EH (cell line): ENCODE results near the gene KRTAP10-11.
"Not testable (repeated sequence)": the region's sequence is repeated elsewhere in the genome, so short reads cannot be mapped to it uniquely, and the experiment has no call there.

Experiments
- DNase-seq: peaks from one replicate; pipeline ENCODE4 v3.0.0-alpha.2; 2015; ENCODE audit warnings: low read depth

Gene KRTAP10-11

DNA sequence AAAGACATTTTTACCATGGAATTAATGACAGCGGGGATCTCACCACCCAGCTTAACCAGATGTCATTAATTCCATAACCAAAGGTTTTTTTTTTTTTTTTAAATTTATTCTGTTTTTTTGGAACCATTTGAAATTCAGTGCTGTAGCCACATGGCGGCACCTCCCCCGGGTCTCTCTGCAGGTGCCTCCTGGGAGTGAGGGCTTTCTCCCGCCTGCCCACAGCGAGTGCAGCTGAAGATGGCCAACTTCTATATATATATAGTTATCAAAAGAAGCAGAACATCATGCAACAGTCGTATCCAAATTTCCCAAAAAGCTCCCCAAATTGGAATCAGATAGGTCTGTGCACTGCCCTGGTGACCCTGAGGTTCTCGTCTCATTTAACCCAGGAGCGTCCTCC lies 30.7 kb upstream of the KRTAP10-11 start:
- no peak for DNase-seq

DNA sequence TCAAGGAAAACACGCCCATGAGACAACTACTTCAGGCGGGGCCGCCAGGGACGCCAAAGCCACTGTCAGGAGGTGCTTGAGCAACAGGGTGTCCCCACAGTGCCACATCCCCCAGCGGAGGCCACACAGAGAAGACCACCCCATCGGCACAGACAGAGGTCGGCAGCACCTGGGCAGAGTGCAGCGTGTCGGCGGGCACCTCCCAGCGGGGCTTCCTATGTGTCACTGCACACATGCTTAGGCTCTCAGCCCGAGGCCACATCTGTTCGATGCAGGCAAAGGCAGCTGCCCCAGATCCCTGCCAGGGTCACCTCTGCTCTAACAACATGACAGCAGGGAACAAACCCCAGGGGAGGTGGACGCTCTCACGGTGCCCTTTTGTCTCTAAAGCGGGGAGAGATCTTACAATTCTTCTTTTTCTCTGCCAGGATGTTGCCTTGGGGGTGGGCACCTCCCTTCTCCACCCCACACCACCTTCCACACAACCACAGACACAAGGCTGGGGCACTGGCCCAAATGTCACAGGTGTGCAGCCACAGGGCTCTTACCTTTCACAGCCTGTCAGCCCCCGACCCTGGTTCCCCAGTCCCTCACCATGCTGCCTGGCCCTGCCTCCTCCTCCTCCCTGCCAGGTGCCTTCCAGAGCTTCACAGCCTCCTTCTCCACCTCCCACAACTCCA lies 30.2 kb upstream of the KRTAP10-11 start:
- no peak for DNase-seq

DNA sequence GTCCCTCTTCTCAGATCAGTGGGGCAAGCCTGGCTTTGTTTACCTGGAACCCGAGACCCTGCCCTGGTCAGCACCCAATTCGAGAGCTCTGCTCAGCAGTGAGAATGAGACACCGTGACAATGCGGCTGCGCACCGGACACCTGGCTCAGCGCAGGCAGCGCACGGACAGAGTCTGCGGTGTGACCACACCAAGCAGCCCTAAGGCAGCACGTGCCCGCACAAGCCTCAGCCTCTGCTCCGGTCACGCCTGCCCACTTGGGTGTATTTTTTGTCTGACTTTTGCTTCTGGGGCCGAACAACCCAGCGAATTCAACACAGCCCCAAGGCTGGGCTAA lies 29.7 kb upstream of the KRTAP10-11 start:
- no peak for DNase-seq

DNA sequence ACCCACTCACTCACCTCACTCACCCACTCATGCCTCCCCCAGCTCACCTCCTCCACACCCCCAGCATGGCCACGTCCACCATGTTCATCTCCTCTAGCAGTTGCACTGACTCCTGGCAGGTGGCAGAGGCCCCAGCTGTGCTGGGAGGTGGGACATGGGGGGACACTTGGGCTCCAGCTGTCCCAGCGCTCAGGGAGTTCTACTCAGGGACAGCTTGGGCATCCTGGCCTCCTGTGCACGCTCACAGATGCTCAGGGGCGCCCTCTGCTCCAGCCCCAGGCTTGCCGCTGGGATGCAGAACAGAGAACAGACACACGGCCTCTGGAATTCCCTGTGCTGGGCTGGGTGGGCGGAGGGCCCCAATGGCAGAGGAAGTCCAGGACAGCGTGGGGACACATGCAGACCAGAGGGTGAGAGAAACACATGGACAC lies 29.1 kb upstream of the KRTAP10-11 start:
- no peak for DNase-seq

DNA sequence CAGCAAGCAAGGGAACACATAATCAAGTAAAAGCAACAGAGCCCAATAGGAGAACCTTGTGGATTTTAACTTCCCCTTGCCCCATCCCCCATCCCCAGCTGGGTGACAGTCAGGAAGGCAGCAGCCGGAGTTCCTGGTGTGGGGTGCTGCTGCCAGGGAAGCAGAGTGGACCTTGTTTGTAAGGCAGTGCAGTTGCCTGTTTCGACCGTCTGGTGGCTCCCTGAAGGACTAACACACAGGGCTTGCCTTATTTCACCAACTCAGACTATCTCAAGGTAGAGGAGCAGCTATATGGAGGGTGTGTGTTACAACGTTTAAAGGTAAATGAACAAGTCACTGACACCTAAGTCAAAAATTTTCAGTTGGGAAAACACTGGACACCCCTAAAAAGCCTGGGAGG lies 27.7 kb upstream of the KRTAP10-11 start:
- DNase-seq, result no peak

DNA sequence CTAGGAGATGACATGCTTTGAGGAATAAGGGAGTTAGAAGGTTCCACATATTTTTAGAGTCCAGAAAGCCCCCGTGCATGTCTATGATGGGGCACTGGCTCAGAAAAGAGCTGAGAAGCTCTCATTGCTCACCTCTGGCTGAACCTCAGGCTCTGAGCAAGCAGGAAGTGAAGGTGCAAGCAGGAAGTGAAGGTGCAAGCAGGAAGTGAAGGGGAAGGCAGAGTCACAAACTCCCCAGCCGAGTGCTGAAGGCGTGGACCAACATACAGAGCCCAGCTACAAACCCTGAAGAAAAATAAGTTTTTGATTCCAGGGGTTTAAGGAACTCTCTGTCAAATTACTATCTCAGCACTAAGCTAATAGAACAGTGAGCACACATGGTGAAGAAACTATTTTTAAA lies 27.3 kb upstream of the KRTAP10-11 start:
- DNase-seq, result no peak

DNA sequence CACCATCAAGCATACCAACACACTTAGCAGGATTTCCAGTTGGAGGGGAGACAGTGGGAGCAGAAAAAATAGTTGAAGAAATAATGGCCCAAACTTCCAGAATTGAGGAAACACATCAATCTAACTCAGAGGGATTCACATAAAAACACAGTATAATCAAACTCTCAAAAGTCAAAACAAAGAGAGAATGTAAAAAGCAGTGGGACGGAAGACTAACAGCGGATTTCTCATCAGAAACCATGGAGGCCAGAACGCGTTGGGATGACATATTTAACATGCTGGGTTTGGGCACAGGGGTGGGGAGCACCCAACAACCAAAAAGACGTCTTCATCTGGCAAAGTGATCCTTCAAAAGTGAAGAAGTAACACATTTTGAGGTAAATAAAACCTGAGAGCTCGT lies 26.3 kb upstream of the KRTAP10-11 start:
- no peak for DNase-seq

DNA sequence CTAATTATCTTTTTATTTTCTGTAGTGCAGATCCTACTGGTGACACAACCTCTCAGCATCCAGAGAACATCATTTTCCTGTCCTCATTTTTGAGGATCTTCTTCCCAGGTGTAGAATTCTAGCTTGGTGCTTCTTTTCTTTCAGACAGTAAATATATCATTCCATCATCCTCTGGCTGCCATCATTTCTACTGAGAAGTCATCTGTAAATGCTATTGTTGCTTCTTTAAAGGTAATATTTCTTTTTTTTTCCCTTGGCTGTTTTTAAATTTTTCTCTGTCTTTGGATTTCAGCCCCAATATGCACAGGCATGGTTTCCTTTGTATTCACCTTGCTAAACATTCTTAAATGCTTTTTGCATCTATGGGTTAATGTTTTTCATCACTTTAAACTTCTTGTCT lies 22.6 kb upstream of the KRTAP10-11 start:
- no peak for DNase-seq

DNA sequence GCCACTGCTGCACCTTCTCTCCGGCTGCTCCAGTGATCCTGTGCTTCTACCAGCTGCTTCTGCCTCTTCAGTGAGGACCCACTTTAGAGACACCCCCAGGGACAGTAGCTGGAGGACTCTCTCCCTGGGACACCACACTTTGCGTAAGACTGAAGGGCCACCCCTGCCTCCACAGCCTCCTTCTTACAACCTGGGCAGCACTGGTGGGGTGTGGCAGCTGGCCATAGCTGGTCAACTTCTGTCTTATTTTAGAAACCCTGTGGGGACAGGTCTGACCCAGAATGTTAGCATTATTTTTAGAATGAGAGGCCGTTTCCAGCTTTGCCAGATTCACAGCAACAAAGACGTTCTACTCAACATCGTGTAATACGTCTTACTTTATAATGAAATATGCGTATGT lies 20.5 kb upstream of the KRTAP10-11 start:
- no peak for DNase-seq

DNA sequence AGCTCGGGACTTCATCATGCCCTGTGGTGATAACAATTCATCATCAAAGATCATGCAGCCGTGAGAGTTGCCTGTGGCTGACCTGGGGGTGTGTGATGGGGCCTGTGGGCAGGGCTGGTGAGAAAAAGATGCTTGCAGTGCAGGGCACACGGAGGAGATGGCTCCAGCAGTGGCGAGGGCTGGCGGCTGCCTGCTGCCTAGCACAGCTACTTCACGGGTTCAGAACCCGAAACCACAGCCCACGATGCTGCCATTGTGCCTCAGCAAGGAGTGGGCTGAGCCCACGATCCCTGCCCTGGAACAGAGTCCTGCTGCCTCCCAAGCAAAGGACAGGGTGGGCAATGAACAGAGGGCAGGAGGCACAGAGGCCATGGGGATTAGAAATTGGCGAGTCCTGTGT lies 20.0 kb upstream of the KRTAP10-11 start:
- DNase-seq, result no peak

DNA sequence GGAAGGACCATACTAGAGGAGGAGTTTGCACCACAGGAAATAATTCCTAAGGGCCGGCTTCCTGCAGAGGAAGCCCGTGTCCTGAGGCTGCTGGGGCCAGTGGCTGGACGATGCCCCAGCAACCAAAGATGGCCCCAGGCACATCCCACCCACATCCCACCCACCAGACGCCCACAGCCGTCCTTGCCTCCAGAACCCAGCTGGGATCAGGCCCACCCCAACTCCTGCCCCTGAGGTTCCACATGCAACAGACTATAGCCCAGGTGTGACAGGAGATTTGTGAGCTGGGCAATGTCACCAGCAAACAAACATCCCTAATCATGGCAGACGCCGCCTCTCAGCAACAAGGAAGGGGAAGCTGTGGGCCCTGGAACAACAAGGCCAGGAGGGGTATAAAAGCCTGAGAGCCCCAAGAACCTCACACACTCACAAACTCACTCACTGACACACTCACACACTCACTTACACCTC lies 19.5 kb upstream of the KRTAP10-11 start, which contains the start of gene KRTAP10-9:
KRTAP10-9 (plus strand) TSS at position 421 of the 471 bp plus-strand sequence. CDS start 79 bp downstream, outside the sequence.
- no peak for DNase-seq

DNA sequence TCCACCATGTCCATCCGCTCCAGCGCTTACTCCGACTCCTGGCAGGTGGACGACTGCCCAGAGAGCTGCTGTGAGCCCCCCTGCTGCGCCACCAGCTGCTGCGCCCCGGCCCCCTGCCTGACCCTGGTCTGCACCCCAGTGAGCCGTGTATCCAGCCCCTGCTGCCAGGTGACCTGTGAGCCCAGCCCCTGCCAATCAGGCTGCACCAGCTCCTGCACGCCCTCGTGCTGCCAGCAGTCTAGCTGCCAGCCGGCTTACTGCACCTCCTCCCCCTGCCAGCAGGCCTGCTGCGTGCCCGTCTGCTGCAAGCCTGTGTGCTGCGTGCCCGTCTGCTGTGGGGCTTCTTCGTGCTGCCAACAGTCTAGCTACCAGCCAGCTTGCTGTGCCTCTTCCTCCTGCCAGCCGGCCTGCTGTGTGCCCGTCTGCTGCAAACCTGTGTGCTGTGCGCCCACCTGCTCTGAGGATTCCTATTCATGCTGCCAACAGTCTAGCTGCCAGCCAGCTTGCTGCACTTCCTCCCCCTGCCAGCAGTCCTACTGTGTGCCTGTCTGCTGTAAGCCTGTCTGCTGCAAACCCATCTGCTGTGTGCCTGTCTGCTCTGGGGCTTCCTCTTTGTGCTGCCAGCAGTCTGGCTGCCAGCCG lies 18.9 kb upstream of the KRTAP10-11 start:
- DNase-seq, result not testable (repeated sequence)

DNA sequence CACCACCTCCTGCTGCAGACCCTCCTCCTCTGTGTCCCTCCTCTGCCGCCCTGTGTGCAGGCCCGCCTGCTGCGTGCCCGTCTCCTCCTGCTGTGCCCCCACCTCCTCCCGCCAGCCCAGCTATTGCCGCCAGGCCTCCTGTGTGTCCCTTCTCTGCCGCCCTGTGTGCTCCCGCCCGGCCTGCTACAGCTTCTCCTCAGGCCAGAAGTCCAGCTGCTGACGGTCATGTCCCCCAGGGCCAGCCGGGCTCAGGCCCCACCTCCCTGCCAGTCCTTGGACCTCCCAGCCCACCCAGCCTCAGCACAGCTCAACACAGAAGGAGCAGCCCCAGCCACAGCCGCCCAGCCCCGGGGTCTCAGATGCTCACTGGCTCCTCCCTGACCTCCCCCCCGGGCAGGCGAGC lies 18.4 kb upstream of the KRTAP10-11 start:
- not testable (repeated sequence) for DNase-seq

DNA sequence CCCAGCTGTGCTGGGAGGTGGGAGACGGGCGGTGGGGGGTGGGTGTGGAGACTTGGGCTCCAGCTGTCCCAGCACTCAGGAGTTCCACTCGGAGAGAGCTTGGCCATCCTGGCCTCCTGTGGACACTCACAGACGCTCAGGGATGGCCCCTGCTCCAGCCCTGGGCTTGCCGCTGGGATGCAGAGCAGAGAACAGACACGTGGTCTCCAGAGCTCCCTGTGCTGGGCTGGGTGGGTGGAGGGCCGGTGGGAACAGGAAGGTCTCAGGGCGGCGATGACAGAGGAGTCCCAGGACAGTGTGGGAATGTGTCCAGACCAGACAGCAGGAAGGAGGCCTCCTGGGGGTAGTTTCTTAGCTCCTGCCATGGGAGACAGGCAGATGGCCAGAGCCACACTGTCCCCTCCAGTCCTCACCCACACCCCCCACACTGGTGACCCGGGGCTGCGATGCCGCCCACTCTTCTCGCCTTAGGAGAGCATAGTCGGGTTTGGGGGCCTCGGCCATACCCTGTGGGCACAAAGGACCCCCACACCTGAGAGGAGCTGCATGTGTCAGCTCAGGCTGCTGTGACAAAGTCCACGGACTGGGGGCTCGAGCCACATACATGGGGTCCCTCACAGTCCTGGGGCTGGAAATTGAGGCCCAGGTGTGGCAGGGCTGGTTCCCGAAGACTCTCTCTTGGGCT lies 17.4 kb upstream of the KRTAP10-11 start:
- no peak for DNase-seq

DNA sequence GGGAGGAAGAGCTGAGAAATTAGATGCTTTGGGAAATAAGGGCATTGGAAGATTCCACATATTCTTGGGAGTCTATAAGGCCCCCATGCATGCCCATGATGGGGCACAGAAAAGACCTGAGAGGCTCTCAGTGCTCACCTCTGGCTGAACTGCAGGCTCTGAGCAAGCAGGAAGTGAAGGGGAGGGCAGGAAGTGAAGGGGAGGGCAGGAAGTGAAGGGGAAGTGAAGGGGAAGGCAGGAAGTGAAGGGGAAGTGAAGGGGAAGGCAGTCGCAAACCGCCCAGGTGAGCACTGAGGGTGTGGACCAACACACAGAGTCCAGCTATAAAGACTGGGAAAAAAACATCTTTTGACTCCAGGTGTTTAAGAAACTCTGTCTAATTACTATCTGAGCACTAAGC lies 15.8 kb upstream of the KRTAP10-11 start:
- no peak for DNase-seq

DNA sequence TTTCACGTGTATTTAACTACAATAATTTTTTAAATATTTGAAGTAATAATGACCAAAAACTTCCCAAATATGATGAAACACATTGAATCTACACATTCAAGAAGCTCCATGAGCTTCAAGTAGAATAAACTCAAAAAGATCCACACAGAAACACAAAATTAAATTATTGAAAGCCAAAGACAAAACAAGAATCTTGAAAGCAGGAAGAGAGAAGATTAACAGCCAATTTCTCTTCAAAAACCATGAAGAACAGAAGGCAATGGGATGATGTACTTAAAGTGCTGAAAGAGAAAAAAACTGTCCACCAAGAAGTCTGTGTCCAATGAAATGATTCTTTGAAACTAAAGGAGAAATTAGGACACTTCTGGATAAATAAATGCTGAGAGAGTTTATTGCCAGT lies 14.1 kb upstream of the KRTAP10-11 start:
- DNase-seq, result no peak

DNA sequence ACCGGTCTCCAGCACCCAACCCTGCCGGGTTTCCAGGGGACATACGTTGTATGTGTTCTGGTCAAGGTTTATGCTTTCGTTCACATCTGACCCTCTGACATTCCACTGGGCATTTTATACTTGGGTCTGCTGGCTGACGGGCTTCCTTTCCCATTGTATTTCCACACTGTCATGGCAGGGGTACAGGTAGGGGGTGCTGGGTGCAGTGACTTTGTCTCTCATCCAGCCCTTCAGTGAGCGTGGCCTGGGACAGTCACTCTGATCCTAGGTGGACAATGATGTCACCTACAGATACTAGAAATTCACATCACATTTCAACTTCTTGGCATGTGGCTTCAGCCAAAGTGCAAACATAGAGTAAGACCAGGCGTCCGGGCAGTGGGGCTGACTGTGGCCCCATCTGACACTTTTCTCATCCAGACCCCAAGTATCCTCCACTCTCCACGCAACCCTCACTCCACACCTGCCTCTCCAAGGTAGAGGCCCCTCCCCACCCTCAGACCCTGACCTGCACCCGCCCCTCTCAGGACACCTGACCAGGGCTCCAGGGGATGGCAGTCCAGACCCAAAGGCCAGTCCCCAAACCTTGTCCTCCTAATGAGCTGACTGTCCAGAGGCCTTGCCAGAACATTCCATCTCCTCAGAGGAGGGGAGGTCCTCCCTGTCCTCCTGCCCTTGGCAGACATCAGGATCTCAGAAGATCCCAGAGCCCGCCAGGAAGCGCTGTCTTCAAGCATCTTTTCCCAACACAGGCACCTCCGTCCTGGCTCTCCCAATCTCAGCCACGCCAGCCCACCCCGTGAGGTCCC lies 9.8 kb upstream of the KRTAP10-11 start:
- DNase-seq, result no peak

DNA sequence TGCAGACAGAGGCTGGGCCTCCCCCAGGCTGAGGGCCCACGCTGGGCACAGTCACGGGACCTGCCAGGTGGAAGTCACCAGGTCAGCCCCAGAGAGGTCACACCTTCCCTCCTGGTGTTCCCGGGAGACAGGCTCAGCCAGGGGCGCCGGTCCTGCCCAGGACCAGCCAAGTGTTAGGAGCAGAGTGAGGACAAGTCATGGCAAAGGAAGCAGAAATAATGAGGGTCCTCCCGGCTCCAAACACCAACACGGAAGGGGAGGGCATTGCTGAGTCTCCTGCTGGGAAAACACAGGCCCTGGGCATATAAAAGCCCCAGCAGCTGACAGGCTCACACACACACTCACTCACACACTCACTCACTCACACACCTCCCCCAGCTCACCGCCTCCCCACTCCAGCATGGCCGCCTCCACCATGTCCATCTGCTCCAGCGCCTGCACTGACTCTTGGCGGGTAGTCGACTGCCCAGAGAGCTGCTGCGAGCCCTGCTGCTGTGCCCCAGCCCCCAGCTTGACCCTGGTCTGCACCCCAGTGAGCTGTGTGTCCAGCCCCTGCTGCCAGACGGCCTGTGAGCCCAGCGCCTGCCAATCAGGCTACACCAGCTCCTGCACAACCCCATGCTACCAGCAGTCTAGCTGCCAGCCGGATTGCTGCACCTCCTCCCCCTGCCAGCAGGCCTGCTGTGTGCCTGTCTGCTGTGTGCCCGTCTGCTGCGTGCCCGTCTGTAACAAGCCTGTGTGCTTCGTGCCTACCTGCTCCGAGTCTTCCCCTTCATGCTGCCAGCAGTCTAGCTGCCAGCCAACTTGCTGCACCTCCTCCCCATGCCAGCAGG lies 9.0 kb upstream of the KRTAP10-11 start, which contains the start of gene KRTAP10-10:
KRTAP10-10 (plus strand) TSS at position 339 of the 833 bp plus-strand sequence; CDS start at position 401, 62 bp downstream.
- DNase-seq, result no peak

DNA sequence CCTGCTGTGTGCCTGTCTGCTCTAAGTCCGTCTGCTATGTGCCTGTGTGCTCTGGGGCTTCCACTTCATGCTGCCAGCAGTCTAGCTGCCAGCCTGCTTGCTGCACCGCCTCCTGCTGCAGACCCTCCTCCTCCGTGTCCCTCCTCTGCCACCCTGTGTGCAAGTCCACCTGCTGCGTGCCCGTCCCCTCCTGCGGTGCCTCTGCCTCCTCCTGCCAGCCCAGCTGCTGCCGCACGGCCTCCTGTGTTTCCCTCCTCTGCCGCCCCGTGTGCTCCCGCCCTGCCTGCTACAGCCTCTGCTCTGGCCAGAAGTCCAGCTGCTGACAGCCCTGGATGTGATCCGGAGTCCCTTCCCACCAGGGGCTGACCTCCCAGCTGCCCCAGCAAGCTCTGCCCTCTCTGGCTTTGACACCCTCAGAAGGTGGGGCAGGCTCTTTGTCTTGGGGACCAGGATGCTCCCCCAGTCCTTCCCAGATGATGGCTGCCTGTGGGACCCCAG lies 8.3 kb upstream of the KRTAP10-11 start:
- not testable (repeated sequence) for DNase-seq

DNA sequence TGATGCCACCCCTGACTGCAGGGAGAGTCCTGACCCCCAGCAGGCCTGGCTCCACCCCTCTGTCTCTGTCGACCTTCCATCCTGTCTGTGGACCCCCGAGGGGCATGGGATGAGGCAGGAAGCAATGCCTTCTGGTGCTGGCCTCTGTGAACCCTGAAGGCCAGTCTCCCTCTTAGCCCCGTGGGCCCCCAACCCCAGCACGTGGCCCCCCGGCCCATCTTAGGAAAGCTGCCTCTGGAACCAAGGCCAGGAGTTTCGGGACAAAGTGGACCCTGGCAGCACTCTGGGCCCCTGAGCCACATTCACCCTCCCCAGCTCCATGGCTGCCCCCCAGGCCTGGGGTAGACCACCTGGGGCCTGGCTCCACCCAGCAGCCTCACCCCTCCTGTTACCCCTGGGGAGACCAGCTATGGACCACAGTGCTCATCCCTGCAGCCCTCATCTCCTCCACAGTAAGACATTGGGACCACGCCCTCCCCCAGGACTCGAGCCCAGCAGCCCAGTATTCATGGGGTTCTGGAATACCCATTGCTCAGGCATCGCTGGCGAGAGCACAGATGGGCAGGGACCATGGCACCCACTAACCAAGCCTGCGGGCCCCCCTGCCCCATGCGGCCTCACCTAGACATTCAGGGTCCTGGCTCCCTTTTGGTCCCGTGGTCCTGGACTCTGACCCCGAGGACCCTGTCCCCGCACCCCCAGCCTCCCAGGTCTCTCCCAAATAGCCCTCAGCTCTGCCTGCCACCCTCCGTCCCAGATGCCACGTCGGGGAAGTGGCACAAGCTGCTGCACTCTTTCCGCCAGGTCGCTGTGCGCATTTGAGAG lies 7.5 kb upstream of the KRTAP10-11 start:
- DNase-seq, result not testable (repeated sequence)
